Measurements from ENCODE around the gene AP3M1.
"Not testable (repeated sequence)": the region's sequence is repeated elsewhere in the genome, so short reads cannot be mapped to it uniquely, and the experiment has no call there.

The AP3M1 gene

GRCh38 chr10:74150204-74150989 is at the start of gene AP3M1:
Gene AP3M1 (minus strand): TSS chr10:74150828. CDS start chr10:74138379, 12,449 bp downstream.
- peak; percentile 59 to 61 for DNase-seq (ENCODE audit: low read depth in 2 of 2, low spot score in 1 of 2)

GRCh38 chr10:74199315-74199714 is 48.7 kb upstream of the AP3M1 start:
- DNase-seq (ENCODE audit: low read depth in 2 of 2, low spot score in 1 of 2): no peak

- DNase-seq (ENCODE audit: low read depth in 2 of 2, low spot score in 1 of 2): no peak
Observed at GRCh38 chr10:74194999-74195398, 44.4 kb upstream of the AP3M1 start.

- no peak for DNase-seq (ENCODE audit: low read depth in 2 of 2, low spot score in 1 of 2)
Observed at GRCh38 chr10:74194545-74194944, 43.9 kb upstream of the AP3M1 start.

GRCh38 chr10:74190494-74190893 is 39.9 kb upstream of the AP3M1 start:
- no peak for DNase-seq (ENCODE audit: low read depth in 2 of 2, low spot score in 1 of 2)

GRCh38 chr10:74189999-74190421 is 39.4 kb upstream of the AP3M1 start:
- no peak for DNase-seq (ENCODE audit: low read depth in 2 of 2, low spot score in 1 of 2)

GRCh38 chr10:74188617-74189016 is 38.0 kb upstream of the AP3M1 start:
- not testable (repeated sequence) for DNase-seq (ENCODE audit: low read depth in 2 of 2, low spot score in 1 of 2)

- DNase-seq (ENCODE audit: low read depth in 2 of 2, low spot score in 1 of 2): no peak
Observed at GRCh38 chr10:74187237-74187636, 36.6 kb upstream of the AP3M1 start.

GRCh38 chr10:74186678-74187077 is 36.0 kb upstream of the AP3M1 start:
- no peak for DNase-seq (ENCODE audit: low read depth in 2 of 2, low spot score in 1 of 2)

GRCh38 chr10:74179111-74179710 is 28.6 kb upstream of the AP3M1 start:
- no peak for DNase-seq (ENCODE audit: low read depth in 2 of 2, low spot score in 1 of 2)

GRCh38 chr10:74178042-74178791 is 27.6 kb upstream of the AP3M1 start:
- DNase-seq (ENCODE audit: low read depth in 2 of 2, low spot score in 1 of 2): no peak

GRCh38 chr10:74177140-74177677 is 26.6 kb upstream of the AP3M1 start:
- DNase-seq (ENCODE audit: low read depth in 2 of 2, low spot score in 1 of 2): peak; percentile 28 to 40

GRCh38 chr10:74176380-74177139 is 25.9 kb upstream of the AP3M1 start:
- DNase-seq (ENCODE audit: low read depth in 2 of 2, low spot score in 1 of 2): peak; percentile 87 to 94

GRCh38 chr10:74175510-74176379 is 25.1 kb upstream of the AP3M1 start:
- no peak for DNase-seq (ENCODE audit: low read depth in 2 of 2, low spot score in 1 of 2)

GRCh38 chr10:74174521-74174920 is 23.9 kb upstream of the AP3M1 start:
- DNase-seq (ENCODE audit: low read depth in 2 of 2, low spot score in 1 of 2): no peak

GRCh38 chr10:74171625-74172024 is 21.0 kb upstream of the AP3M1 start:
- DNase-seq (ENCODE audit: low read depth in 2 of 2, low spot score in 1 of 2): no peak

GRCh38 chr10:74167443-74167842 is 16.8 kb upstream of the AP3M1 start:
- DNase-seq (ENCODE audit: low read depth in 2 of 2, low spot score in 1 of 2): no peak

- DNase-seq (ENCODE audit: low read depth in 2 of 2, low spot score in 1 of 2): no peak
Observed at GRCh38 chr10:74165530-74165901, 14.9 kb upstream of the AP3M1 start.

- DNase-seq (ENCODE audit: low read depth in 2 of 2, low spot score in 1 of 2): no peak
Observed at GRCh38 chr10:74164716-74165529, 14.3 kb upstream of the AP3M1 start.
